ENCODE results near the gene CARHSP1. TPM values are rescaled to one million over a fixed set of nuclear protein-coding genes. Genes with fewer than 3 reads are reported as not detected.

The CARHSP1 gene
- total and polyA plus RNA-seq, 9 donors: 53.2 to 102 (median 81.7) TPM

- Histone ChIP-seq H3K4me1 (ENCODE audit: insufficient read depth) (no peaks in the 10 kb centered on the region), H3K4me3 (no peak overlapping the region), H3K27me3 (no peaks in the 10 kb centered on the region), H3K27ac (no peak overlapping the region), H3K9me3 (no peaks in the 10 kb centered on the region), H3K36me3 (no peaks in the 10 kb centered on the region)
- WGBS, 3 donors: 51 to 66% (median 54%) methylated on average over 4 of the region's 4 CpGs
- DNase-seq: no peak
- intact Hi-C loops (cut with DNase I): no loop called here
- no peak for TF ChIP-seq EP300 (IDR thresholded peaks at IDR 0.05)
- no peak for TF ChIP-seq POLR2A (IDR thresholded peaks at IDR 0.05)
- TF ChIP-seq, protein P1, sequence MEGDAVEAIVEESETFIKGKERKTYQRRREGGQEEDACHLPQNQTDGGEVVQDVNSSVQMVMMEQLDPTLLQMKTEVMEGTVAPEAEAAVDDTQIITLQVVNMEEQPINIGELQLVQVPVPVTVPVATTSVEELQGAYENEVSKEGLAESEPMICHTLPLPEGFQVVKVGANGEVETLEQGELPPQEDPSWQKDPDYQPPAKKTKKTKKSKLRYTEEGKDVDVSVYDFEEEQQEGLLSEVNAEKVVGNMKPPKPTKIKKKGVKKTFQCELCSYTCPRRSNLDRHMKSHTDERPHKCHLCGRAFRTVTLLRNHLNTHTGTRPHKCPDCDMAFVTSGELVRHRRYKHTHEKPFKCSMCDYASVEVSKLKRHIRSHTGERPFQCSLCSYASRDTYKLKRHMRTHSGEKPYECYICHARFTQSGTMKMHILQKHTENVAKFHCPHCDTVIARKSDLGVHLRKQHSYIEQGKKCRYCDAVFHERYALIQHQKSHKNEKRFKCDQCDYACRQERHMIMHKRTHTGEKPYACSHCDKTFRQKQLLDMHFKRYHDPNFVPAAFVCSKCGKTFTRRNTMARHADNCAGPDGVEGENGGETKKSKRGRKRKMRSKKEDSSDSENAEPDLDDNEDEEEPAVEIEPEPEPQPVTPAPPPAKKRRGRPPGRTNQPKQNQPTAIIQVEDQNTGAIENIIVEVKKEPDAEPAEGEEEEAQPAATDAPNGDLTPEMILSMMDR (IDR thresholded peaks at IDR 0.05): no peak
These were observed 38.3 kb upstream of the CARHSP1 start for GRCh38 chr16:8907096-8907495.

DNA sequence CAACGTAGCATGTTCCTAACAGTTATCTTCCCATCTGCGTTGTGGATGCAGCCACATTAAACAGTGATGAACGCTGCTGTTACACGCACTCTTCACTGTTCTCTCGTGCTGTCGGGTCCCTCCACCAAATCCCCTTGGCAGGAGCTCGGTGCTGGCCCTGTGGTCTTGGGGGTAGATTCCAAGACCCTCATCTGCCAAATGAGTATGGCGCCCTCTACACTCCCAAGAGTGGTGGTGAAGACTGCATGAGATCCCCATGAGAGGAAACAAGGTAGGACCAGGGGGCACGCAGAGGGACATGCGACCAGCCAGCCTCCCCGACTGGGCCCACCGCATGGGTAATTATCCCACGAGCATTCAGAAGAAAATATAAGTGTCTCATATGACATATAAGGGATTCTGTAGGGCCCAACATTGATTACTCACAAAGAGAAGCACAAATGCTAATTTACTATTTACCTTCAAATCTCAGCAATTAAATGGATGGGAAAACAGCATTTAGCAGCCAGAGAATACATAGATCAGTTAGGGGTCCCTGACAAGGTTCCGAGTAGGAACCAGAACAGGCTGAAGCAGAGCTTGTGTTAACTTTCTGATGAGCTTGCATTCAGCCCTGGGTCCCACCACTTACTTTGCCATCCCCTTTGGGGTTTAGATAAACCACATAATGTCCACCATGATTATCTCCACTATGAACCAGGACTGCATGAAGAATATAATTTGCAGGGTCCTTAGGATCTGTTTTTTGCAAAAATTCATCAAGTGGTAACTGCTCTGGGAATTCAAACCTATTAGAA, 37.2 kb upstream of the CARHSP1 start:
- Histone ChIP-seq H3K27ac (no peak overlapping the region), H3K4me1 (ENCODE audit: insufficient read depth) (no peaks in the 10 kb centered on the region), H3K9me3 (no peaks in the 10 kb centered on the region), H3K36me3 (no peaks in the 10 kb centered on the region), H3K27me3 (no peaks in the 10 kb centered on the region), H3K4me3 (no peak overlapping the region)
- TF ChIP-seq EP300 (IDR thresholded peaks at IDR 0.05): no peak
- no peak for TF ChIP-seq POLR2A (IDR thresholded peaks at IDR 0.05)
- TF ChIP-seq, protein P1 (IDR thresholded peaks at IDR 0.05): no peak
- intact Hi-C loops (cut with DNase I): no loop called here
- no peak for DNase-seq
- whole genome bisulfite sequencing, 3 donors: 84 to 88% (median 88%) methylated on average over 14 of the region's 14 CpGs

GRCh38 chr16:8905168-8905762, 36.5 kb upstream of the CARHSP1 start:
- no peak overlapping the region for H3K27ac ChIP-seq
- H3K27me3 ChIP-seq: no peaks in the 10 kb centered on the region
- no peak for TF ChIP-seq POLR2A (IDR thresholded peaks at IDR 0.05)
- TF ChIP-seq, protein P1 (IDR thresholded peaks at IDR 0.05): no peak
- no peak for TF ChIP-seq EP300 (IDR thresholded peaks at IDR 0.05)
- H3K4me1 ChIP-seq (ENCODE audit: insufficient read depth): no peaks in the 10 kb centered on the region
- H3K9me3 ChIP-seq: no peaks in the 10 kb centered on the region
- no peak for DNase-seq
- no peak overlapping the region for H3K4me3 ChIP-seq
- intact Hi-C loops (cut with DNase I): no loop called here
- H3K36me3 ChIP-seq: no peaks in the 10 kb centered on the region
- WGBS, 3 donors: 74 to 77% (median 75%) methylated on average over 13 of the region's 13 CpGs

- 85 to 90% (median 85%) methylated on average over 8 of the region's 8 CpGs for WGBS, 3 donors
- no peak for TF ChIP-seq EP300 (IDR thresholded peaks at IDR 0.05)
- TF ChIP-seq POLR2A (IDR thresholded peaks at IDR 0.05): no peak
- TF ChIP-seq, protein P1 (IDR thresholded peaks at IDR 0.05): no peak
- no peaks in the 10 kb centered on the region for H3K36me3 ChIP-seq
- intact Hi-C loops (cut with DNase I): no loop called here
- no peak for DNase-seq
- no peak overlapping the region for H3K4me3 ChIP-seq
- H3K9me3 ChIP-seq: no peaks in the 10 kb centered on the region
- H3K4me1 ChIP-seq (ENCODE audit: insufficient read depth): no peaks in the 10 kb centered on the region
- H3K27me3 ChIP-seq: no peaks in the 10 kb centered on the region
- no peak overlapping the region for H3K27ac ChIP-seq
These were observed 35.2 kb upstream of the CARHSP1 start for GRCh38 chr16:8904018-8904430.
